Neural progenitor cell (in vitro differentiated cells): ENCODE data around the gene MATN4. TPM values are rescaled to one million over a fixed set of nuclear protein-coding genes. Genes with fewer than 3 reads are reported as not detected.
A peak's percentile ranks its signal among the peaks of the same experiment; 100 is the strongest.

ENCODE experiments used
- DNase-seq: peaks from one replicate; pipeline ENCODE4 v3.0.0-alpha.2; 2016; ENCODE audit warnings: low spot score
- H2AFZ ChIP-seq: fragments of 200-600 bp; sonication (generic); replicated peaks from 2 replicates; pipeline ENCODE4 v1.6.1; 2016; ENCODE audit warnings: antibody characterized with exemption
- H3F3A ChIP-seq: fragments of 200-600 bp; sonication (generic); 2 replicates; pipeline ENCODE4 v1.6.1; 2016; ENCODE audit warnings: antibody characterized with exemption, low read depth
- H3K27ac ChIP-seq: fragments of 200-600 bp; sonication (generic); 2 replicates; pipeline ENCODE4 v1.5.1; 2016; ENCODE audit warnings: mild to moderate bottlenecking
- H3K27me3 ChIP-seq: fragments of 200-600 bp; sonication (generic); 2 replicates; pipeline ENCODE4 v1.6.1; 2016; ENCODE audit warnings: mild to moderate bottlenecking, moderate library complexity
- H3K36me3 ChIP-seq: fragments of 200-600 bp; sonication (generic); 2 replicates; pipeline ENCODE4 v1.5.1; 2016
- H3K4me1 ChIP-seq: fragments of 200-600 bp; sonication (generic); 2 replicates; pipeline ENCODE4 v1.6.1; 2016; ENCODE audit warnings: mixed run types
- H3K4me2 ChIP-seq: fragments of 200-600 bp; sonication (generic); 2 replicates; pipeline ENCODE4 v1.6.1; 2016
- H3K4me3 ChIP-seq: fragments of 200-600 bp; sonication (generic); 2 replicates; pipeline ENCODE4 v1.5.1; 2016
- H3K79me2 ChIP-seq: fragments of 200-600 bp; sonication (generic); 2 replicates; pipeline ENCODE4 v1.6.1; 2016; ENCODE audit warnings: low read depth
- H3K9ac ChIP-seq: fragments of 200-600 bp; sonication (generic); 2 replicates; pipeline ENCODE4 v1.6.1; 2016
- H3K9me3 ChIP-seq: fragments of 200-600 bp; sonication (generic); 2 replicates; pipeline ENCODE4 v1.5.1; 2016; ENCODE audit warnings: low read depth
- H4K20me1 ChIP-seq: fragments of 200-600 bp; sonication (generic); 2 replicates; pipeline ENCODE4 v1.6.1; 2016; ENCODE audit warnings: low read depth
- H3K27ac Mint-ChIP-seq: 3 replicates; pipeline ENCODE4 v1.8.0; 2021; ENCODE audit warnings: mixed read lengths
- H3K27me3 Mint-ChIP-seq: 2 replicates; pipeline ENCODE4 v1.8.0; 2022; ENCODE audit warnings: low read depth, mild to moderate bottlenecking, inconsistent platforms, moderate library complexity, mixed read lengths; ENCODE audit not compliant: insufficient read depth
- H3K36me3 Mint-ChIP-seq: 3 replicates; pipeline ENCODE4 v1.8.0; 2021; ENCODE audit warnings: mixed read lengths
- H3K4me1 Mint-ChIP-seq: 3 replicates; pipeline ENCODE4 v1.8.0; 2021; ENCODE audit warnings: mixed read lengths
- H3K4me3 Mint-ChIP-seq: 3 replicates; pipeline ENCODE4 v1.8.0; 2021; ENCODE audit warnings: mild to moderate bottlenecking, moderate library complexity, mixed read lengths
- H3K9me3 Mint-ChIP-seq: 3 replicates; pipeline ENCODE4 v1.8.0; 2020; ENCODE audit warnings: mixed read lengths
- EZH2 ChIP-seq: fragments of 200-600 bp; sonication (generic); IDR thresholded peaks from 2 replicates; pipeline ENCODE4 v1.6.1; 2017; ENCODE audit warnings: antibody characterized with exemption, mild to moderate bottlenecking, moderate library complexity
- EZH2phosphoT487 ChIP-seq: fragments of 200-600 bp; sonication (generic); IDR thresholded peaks from 2 replicates; pipeline ENCODE4 v1.6.1; 2017; ENCODE audit warnings: antibody characterized with exemption
- total RNA-seq: library from RNA; depleted of rRNA; stranded (reverse); fragments of >200 nt; gene quantifications from 2 replicates; pipeline ENCODE4 v1.2.3, GENCODE V29; 2015; ENCODE audit warnings: low replicate concordance
- TF ChIP-seq, protein P1 (sequence below): fragments of 200-600 bp; sonication (generic); IDR thresholded peaks from 2 replicates; pipeline ENCODE4 v1.5.1; 2017; ENCODE audit warnings: antibody characterized with exemption, mild to moderate bottlenecking

The MATN4 gene
- total RNA-seq, 1 donor from 2014 or later = not detected

DNA sequence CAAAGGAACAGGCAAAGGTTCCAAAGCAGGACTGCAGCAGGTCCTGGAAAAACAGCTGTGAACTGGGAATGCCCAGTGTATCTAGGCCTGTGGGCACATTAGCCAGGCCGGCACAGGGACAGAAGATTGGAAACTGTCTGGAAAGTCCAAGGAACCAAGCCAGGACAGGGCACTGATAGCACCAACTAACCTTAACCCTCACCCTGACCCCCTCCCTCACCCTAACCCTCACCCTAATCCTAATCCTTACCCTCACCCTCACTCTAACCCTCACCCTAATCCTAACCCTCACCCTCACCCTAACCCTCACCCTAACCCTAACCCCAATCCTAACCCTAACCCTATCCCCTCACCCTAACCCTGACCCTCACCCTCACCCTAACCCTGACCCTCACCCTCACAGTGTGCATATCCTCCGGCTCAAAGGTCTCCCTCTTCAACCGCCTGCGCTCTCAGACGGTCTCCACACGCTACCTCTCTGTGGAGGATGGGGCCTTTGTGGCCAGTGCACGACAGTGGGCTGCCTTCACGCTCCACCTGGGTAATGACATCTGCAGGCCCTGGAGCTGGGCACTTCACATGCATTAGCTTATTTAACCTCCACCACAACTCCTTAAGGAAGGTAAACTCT is 5.1 kb upstream of the MATN4 start:
- no peak for DNase-seq
- H3K27me3 ChIP-seq = peaks cover 21% of the 10 kb centered on the region

DNA sequence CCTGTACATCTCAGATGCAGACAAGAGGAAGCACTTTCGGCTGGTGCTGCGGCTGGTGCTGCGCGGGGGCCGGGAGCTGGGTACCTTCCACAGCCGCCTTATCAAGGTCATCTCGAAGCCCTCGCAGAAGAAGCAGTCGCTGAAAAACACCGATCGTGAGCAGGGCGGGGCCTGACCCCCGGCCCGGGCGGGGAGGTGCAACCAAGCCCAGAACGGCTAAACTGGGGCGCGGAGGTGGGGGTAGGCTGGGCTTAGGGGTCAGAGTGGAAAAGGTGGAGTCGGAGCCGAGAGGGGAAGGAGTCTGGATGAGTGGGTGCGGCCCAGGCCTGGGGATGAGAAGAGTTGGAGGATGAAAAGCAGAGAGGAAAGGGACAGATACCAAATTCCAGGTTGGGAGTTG is 4.1 kb upstream of the MATN4 start:
- Mint-ChIP-seq H3K9me3 (no peaks in the 10 kb centered on the region), H3K27ac (no peak overlapping the region), H3K4me3 (no peak overlapping the region), H3K36me3 (no peaks in the 10 kb centered on the region), H3K27me3 (peaks cover 6% of the 10 kb centered on the region), H3K4me1 (no peaks in the 10 kb centered on the region)
- no peak overlapping the region for H3K4me3 ChIP-seq
- no peak overlapping the region for H3K4me2 ChIP-seq
- DNase-seq = no peak
- peaks cover 21% of the 10 kb centered on the region for H3K27me3 ChIP-seq
- H3K27ac ChIP-seq = no peak overlapping the region
- H3K36me3 ChIP-seq = no peaks in the 10 kb centered on the region
- H3F3A ChIP-seq = no peaks in the 10 kb centered on the region
- no peaks in the 10 kb centered on the region for H3K4me1 ChIP-seq
- TF ChIP-seq, protein P1, sequence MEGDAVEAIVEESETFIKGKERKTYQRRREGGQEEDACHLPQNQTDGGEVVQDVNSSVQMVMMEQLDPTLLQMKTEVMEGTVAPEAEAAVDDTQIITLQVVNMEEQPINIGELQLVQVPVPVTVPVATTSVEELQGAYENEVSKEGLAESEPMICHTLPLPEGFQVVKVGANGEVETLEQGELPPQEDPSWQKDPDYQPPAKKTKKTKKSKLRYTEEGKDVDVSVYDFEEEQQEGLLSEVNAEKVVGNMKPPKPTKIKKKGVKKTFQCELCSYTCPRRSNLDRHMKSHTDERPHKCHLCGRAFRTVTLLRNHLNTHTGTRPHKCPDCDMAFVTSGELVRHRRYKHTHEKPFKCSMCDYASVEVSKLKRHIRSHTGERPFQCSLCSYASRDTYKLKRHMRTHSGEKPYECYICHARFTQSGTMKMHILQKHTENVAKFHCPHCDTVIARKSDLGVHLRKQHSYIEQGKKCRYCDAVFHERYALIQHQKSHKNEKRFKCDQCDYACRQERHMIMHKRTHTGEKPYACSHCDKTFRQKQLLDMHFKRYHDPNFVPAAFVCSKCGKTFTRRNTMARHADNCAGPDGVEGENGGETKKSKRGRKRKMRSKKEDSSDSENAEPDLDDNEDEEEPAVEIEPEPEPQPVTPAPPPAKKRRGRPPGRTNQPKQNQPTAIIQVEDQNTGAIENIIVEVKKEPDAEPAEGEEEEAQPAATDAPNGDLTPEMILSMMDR = no peak
- TF ChIP-seq EZH2 (no peak), EZH2phosphoT487 (no peak)
- no peak overlapping the region for H2AFZ ChIP-seq
- no peaks in the 10 kb centered on the region for H3K79me2 ChIP-seq
- no peaks in the 10 kb centered on the region for H4K20me1 ChIP-seq
- no peak overlapping the region for H3K9ac ChIP-seq
- H3K9me3 ChIP-seq = no peaks in the 10 kb centered on the region

More for the DNA sequence above, 5.1 kb upstream of the MATN4 start:
- Histone ChIP-seq H3K36me3 (no peaks in the 10 kb centered on the region), H3K4me3 (no peak overlapping the region), H3K79me2 (no peaks in the 10 kb centered on the region), H3F3A (no peaks in the 10 kb centered on the region), H3K4me2 (no peak overlapping the region), H4K20me1 (no peaks in the 10 kb centered on the region), H2AFZ (no peak overlapping the region), H3K27ac (no peak overlapping the region), H3K9ac (no peak overlapping the region), H3K4me1 (no peaks in the 10 kb centered on the region), H3K9me3 (no peaks in the 10 kb centered on the region)
- no peak overlapping the region for H3K27ac Mint-ChIP-seq
- peaks cover 3% of the 10 kb centered on the region for H3K27me3 Mint-ChIP-seq
- no peaks in the 10 kb centered on the region for H3K4me1 Mint-ChIP-seq
- H3K9me3 Mint-ChIP-seq = no peaks in the 10 kb centered on the region
- H3K4me3 Mint-ChIP-seq = no peak overlapping the region
- TF ChIP-seq, protein P1 = no peak
- TF ChIP-seq EZH2 = no peak
- no peak for TF ChIP-seq EZH2phosphoT487
- H3K36me3 Mint-ChIP-seq = no peaks in the 10 kb centered on the region

DNA sequence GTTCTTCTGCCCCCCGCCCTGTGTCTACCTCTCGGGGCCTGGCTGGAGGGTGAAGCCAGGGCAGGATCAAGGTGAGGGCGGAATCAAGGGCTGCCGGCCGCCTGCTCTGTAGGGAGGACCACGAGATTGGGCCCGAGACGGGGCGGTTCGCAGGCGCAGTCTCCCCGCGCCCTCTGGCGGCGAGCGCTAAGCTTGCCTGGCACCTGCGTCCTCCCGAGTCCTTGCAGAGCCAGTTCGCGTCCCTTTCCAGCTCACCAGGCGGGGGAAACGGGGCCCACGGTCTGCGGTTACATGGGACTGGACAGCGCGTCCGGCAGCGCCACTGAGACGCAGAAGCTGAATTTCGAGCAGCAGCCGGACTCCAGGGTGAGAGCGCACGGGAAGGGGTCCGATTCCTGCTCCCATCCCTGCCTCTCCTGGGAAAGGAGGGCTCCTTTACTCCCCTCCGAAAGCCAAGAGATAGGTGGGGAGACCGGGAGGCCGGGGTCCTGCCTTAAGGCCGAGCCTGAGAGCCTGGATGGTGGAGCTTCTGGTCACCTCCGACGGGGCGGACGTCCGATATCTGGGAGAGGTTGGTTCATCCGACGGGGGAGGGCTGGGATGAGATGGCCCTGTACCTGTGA is 3.6 kb upstream of the MATN4 start:
- Histone ChIP-seq H4K20me1 (no peaks in the 10 kb centered on the region), H3F3A (no peaks in the 10 kb centered on the region), H3K4me3 (no peak overlapping the region), H3K79me2 (no peaks in the 10 kb centered on the region), H3K27ac (no peak overlapping the region), H3K36me3 (no peaks in the 10 kb centered on the region), H2AFZ (peak overlapping the region; percentile 61), H3K9me3 (no peaks in the 10 kb centered on the region), H3K9ac (no peak overlapping the region), H3K27me3 (peaks cover 21% of the 10 kb centered on the region), H3K4me2 (no peak overlapping the region), H3K4me1 (no peaks in the 10 kb centered on the region)
- H3K27ac Mint-ChIP-seq = no peak overlapping the region
- H3K36me3 Mint-ChIP-seq = no peaks in the 10 kb centered on the region
- H3K4me3 Mint-ChIP-seq = no peak overlapping the region
- no peaks in the 10 kb centered on the region for H3K9me3 Mint-ChIP-seq
- no peak for TF ChIP-seq EZH2phosphoT487
- TF ChIP-seq, protein P1 = peak; percentile 82
- TF ChIP-seq EZH2 = no peak
- H3K27me3 Mint-ChIP-seq = peaks cover 6% of the 10 kb centered on the region
- no peaks in the 10 kb centered on the region for H3K4me1 Mint-ChIP-seq
- DNase-seq = peak; percentile 85
